ENCODE measurements around the gene TTC28.

The TTC28 gene

DNA sequence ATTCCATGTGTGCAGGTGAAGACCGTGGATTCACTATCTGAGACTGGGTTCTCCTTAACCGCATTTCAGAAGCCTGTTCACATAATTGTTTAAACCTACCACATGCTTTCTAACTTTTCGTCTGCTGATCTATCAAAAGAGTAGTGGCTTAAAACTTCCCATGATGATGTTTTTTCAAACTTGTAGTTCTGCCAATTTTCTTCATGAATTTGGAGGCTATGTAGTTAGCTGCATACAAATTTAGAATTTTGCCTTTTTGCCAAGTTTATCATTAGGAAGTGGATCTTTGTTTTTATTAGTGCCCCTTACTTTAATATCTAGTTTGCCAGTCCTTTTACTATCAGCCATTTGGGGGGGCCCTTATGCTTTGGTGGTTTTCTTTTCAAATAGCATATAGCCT, 703.1 kb downstream of the TTC28 start:
- 94 to 97% methylated on average over 3 of the region's 3 CpGs for WGBS, 2 experiments
- Histone ChIP-seq H3K36me3 (ENCODE audit: control insufficient read depth, insufficient read depth, low read length) (peaks cover under 1% of the 10 kb centered on the region), H3K27me3 (ENCODE audit: control insufficient read depth, insufficient read depth, low read length, poor library complexity, severe bottlenecking) (no peaks in the 10 kb centered on the region), H3K4me1 (ENCODE audit: control insufficient read depth, insufficient read depth, low read length) (peaks cover 21% of the 10 kb centered on the region), H3K27ac (ENCODE audit: insufficient read depth, low read depth, low read length, poor library complexity, severe bottlenecking) (no peak overlapping the region), H3K9me3 (ENCODE audit: control insufficient read depth, low read length) (no peaks in the 10 kb centered on the region), H3K4me3 (ENCODE audit: insufficient read depth, low read depth, low read length) (no peak overlapping the region)

- no peak overlapping the region for H3K4me3 ChIP-seq (ENCODE audit: insufficient read depth, low read depth, low read length)
- no peaks in the 10 kb centered on the region for H3K36me3 ChIP-seq (ENCODE audit: control insufficient read depth, insufficient read depth, low read length)
- no peak overlapping the region for H3K27ac ChIP-seq (ENCODE audit: insufficient read depth, low read depth, low read length, poor library complexity, severe bottlenecking)
- H3K4me1 ChIP-seq (ENCODE audit: control insufficient read depth, insufficient read depth, low read length): peaks cover 21% of the 10 kb centered on the region
- no peaks in the 10 kb centered on the region for H3K27me3 ChIP-seq (ENCODE audit: control insufficient read depth, insufficient read depth, low read length, poor library complexity, severe bottlenecking)
- H3K9me3 ChIP-seq (ENCODE audit: control insufficient read depth, low read length): no peaks in the 10 kb centered on the region
- WGBS, 2 experiments: 91 to 96% methylated on average over 16 of the region's 16 CpGs
Observed at GRCh38 chr22:27975381-27976013, 704.1 kb downstream of the TTC28 start.

- no peaks in the 10 kb centered on the region for H3K36me3 ChIP-seq (ENCODE audit: control insufficient read depth, insufficient read depth, low read length)
- no peaks in the 10 kb centered on the region for H3K27me3 ChIP-seq (ENCODE audit: control insufficient read depth, insufficient read depth, low read length, poor library complexity, severe bottlenecking)
- H3K9me3 ChIP-seq (ENCODE audit: control insufficient read depth, low read length): no peaks in the 10 kb centered on the region
- H3K4me1 ChIP-seq (ENCODE audit: control insufficient read depth, insufficient read depth, low read length): peaks cover 21% of the 10 kb centered on the region
- peak overlapping the region; percentile 58 for H3K27ac ChIP-seq (ENCODE audit: insufficient read depth, low read depth, low read length, poor library complexity, severe bottlenecking)
- 5 to 18% methylated on average over 1 of the region's 1 CpG for WGBS, 2 experiments
- H3K4me3 ChIP-seq (ENCODE audit: insufficient read depth, low read depth, low read length): no peak overlapping the region
Observed at GRCh38 chr22:27973846-27974245, 705.8 kb downstream of the TTC28 start.

- no peaks in the 10 kb centered on the region for H3K27me3 ChIP-seq (ENCODE audit: control insufficient read depth, insufficient read depth, low read length, poor library complexity, severe bottlenecking)
- peaks cover 21% of the 10 kb centered on the region for H3K4me1 ChIP-seq (ENCODE audit: control insufficient read depth, insufficient read depth, low read length)
- no peaks in the 10 kb centered on the region for H3K36me3 ChIP-seq (ENCODE audit: control insufficient read depth, insufficient read depth, low read length)
- H3K4me3 ChIP-seq (ENCODE audit: insufficient read depth, low read depth, low read length): no peak overlapping the region
- WGBS, 2 experiments: 88 to 89% methylated on average over 9 of the region's 9 CpGs
- H3K9me3 ChIP-seq (ENCODE audit: control insufficient read depth, low read length): no peaks in the 10 kb centered on the region
- no peak overlapping the region for H3K27ac ChIP-seq (ENCODE audit: insufficient read depth, low read depth, low read length, poor library complexity, severe bottlenecking)
Observed at GRCh38 chr22:27972732-27973698, 706.6 kb downstream of the TTC28 start.

- Histone ChIP-seq H3K27ac (ENCODE audit: insufficient read depth, low read depth, low read length, poor library complexity, severe bottlenecking) (no peak overlapping the region), H3K27me3 (ENCODE audit: control insufficient read depth, insufficient read depth, low read length, poor library complexity, severe bottlenecking) (no peaks in the 10 kb centered on the region), H3K4me3 (ENCODE audit: insufficient read depth, low read depth, low read length) (no peak overlapping the region), H3K36me3 (ENCODE audit: control insufficient read depth, insufficient read depth, low read length) (no peaks in the 10 kb centered on the region), H3K9me3 (ENCODE audit: control insufficient read depth, low read length) (no peaks in the 10 kb centered on the region), H3K4me1 (ENCODE audit: control insufficient read depth, insufficient read depth, low read length) (peaks cover 21% of the 10 kb centered on the region)
- 97% methylated on average over 1 of the region's 1 CpG for WGBS, 2 experiments
Observed at GRCh38 chr22:27971926-27972325, 707.7 kb downstream of the TTC28 start.

DNA sequence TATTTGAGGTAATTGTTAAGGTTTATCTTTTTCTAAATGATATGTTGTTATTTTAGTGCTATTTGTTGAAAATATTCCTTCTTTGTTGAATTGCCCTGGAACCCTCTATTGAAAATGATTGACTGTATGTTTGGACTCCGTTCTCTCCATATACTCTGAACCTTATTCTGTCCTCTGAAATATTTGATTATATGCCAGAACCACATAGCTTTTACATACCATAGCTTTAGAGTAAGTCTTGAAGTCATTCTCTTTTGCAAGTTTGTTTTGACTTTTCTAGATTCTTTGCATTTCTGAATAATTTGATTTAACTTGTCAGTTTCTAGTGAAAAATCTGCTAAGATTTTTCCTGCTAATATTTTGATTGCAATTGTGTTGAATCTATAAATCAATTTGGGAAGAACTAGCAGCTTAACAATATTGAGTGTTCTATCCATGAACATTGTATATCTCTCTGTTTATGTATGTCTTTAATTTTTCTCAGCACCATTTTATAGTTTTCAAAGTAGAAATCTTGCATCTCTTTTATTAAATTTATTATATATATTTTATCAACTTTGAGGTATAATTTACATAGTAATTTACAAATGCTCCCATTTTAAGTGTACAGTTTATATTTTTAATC, 708.9 kb downstream of the TTC28 start:
- Histone ChIP-seq H3K27me3 (ENCODE audit: control insufficient read depth, insufficient read depth, low read length, poor library complexity, severe bottlenecking) (no peaks in the 10 kb centered on the region), H3K4me1 (ENCODE audit: control insufficient read depth, insufficient read depth, low read length) (peaks cover 19% of the 10 kb centered on the region), H3K4me3 (ENCODE audit: insufficient read depth, low read depth, low read length) (no peak overlapping the region), H3K36me3 (ENCODE audit: control insufficient read depth, insufficient read depth, low read length) (no peaks in the 10 kb centered on the region), H3K27ac (ENCODE audit: insufficient read depth, low read depth, low read length, poor library complexity, severe bottlenecking) (no peak overlapping the region), H3K9me3 (ENCODE audit: control insufficient read depth, low read length) (no peaks in the 10 kb centered on the region)
- 80 to 100% methylated on average over 1 of the region's 1 CpG for WGBS, 2 experiments

- Histone ChIP-seq H3K4me3 (ENCODE audit: insufficient read depth, low read depth, low read length) (no peak overlapping the region), H3K9me3 (ENCODE audit: control insufficient read depth, low read length) (no peaks in the 10 kb centered on the region), H3K4me1 (ENCODE audit: control insufficient read depth, insufficient read depth, low read length) (peaks cover 13% of the 10 kb centered on the region), H3K27ac (ENCODE audit: insufficient read depth, low read depth, low read length, poor library complexity, severe bottlenecking) (no peak overlapping the region), H3K27me3 (ENCODE audit: control insufficient read depth, insufficient read depth, low read length, poor library complexity, severe bottlenecking) (no peaks in the 10 kb centered on the region), H3K36me3 (ENCODE audit: control insufficient read depth, insufficient read depth, low read length) (no peaks in the 10 kb centered on the region)
- 83 to 84% methylated on average over 14 to 15 of the region's 15 CpGs for WGBS, 2 experiments
Observed at GRCh38 chr22:27966168-27967064, 713.2 kb downstream of the TTC28 start.

DNA sequence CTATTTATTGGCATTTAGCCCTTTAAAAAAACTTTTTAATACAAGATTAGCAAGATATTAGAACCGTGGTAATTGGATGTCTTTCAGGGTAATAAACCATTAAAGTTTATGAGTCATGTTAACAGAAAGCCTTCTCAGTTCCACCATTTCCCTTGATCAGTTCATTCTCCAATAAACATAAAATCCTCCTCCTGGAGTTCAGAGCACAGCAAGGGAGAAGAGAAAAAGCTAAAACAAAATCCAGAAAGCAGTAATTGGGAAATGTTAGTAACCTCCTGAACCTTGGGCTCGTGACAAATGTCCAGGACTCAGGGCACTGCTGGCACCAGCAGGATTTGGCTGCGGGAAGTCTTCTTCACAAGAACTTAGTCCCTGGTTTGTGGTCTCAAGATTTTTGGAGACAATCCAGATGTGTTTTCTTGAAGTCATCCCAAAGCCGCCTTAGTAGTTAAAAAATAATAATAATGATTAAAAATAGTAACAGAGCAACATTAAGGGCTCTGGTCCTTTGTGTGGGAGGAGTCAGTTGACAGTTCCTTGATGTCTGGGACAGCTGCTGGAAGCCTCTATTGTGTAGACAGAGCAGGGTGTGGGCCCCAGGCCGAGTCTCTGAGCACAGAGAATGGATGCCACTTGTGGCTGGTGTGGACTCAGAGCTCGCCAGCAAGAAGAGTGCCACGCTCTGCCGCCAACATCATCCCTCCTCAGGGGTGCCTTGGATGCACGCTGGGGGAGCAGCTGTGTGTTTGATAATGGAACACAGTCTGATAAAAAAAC, 717.2 kb downstream of the TTC28 start:
- H3K36me3 ChIP-seq (ENCODE audit: control insufficient read depth, insufficient read depth, low read length): no peaks in the 10 kb centered on the region
- H3K27me3 ChIP-seq (ENCODE audit: control insufficient read depth, insufficient read depth, low read length, poor library complexity, severe bottlenecking): no peaks in the 10 kb centered on the region
- no peak overlapping the region for H3K4me3 ChIP-seq (ENCODE audit: insufficient read depth, low read depth, low read length)
- H3K4me1 ChIP-seq (ENCODE audit: control insufficient read depth, insufficient read depth, low read length): peaks cover 13% of the 10 kb centered on the region
- H3K9me3 ChIP-seq (ENCODE audit: control insufficient read depth, low read length): no peaks in the 10 kb centered on the region
- peak overlapping the region; percentile 50 for H3K27ac ChIP-seq (ENCODE audit: insufficient read depth, low read depth, low read length, poor library complexity, severe bottlenecking)
- 75 to 84% methylated on average over 7 to 8 of the region's 9 CpGs for WGBS, 2 experiments

- no peak overlapping the region for H3K4me3 ChIP-seq (ENCODE audit: insufficient read depth, low read depth, low read length)
- no peak overlapping the region for H3K27ac ChIP-seq (ENCODE audit: insufficient read depth, low read depth, low read length, poor library complexity, severe bottlenecking)
- H3K27me3 ChIP-seq (ENCODE audit: control insufficient read depth, insufficient read depth, low read length, poor library complexity, severe bottlenecking): no peaks in the 10 kb centered on the region
- no peaks in the 10 kb centered on the region for H3K36me3 ChIP-seq (ENCODE audit: control insufficient read depth, insufficient read depth, low read length)
- no peaks in the 10 kb centered on the region for H3K9me3 ChIP-seq (ENCODE audit: control insufficient read depth, low read length)
- peaks cover 13% of the 10 kb centered on the region for H3K4me1 ChIP-seq (ENCODE audit: control insufficient read depth, insufficient read depth, low read length)
- 92 to 100% methylated on average over 1 of the region's 1 CpG for WGBS, 2 experiments
Observed at GRCh38 chr22:27961680-27962079, 718.0 kb downstream of the TTC28 start.

Data from ectodermal cell (in vitro differentiated cells).